Naive thymus-derived CD8-positive, alpha-beta T cell (primary cell): Measurements from ENCODE around the gene SERINC2. TPM values are rescaled to one million over a fixed set of nuclear protein-coding genes. Genes with fewer than 3 reads are reported as not detected.
"Not testable (repeated sequence)": the region's sequence is repeated elsewhere in the genome, so short reads cannot be mapped to it uniquely, and the experiment has no call there.

ENCODE experiments used
- ATAC-seq, 2 donors: fragments of 150-1000 bp; cut with Tn5 transposase in 1 of 2; sonication (Bioruptor Pico), chemical (Tn5 transposase) in 1 of 2; 1 replicate in 1 of 2; 2 replicates in 1 of 2; pipeline ENCODE4 v1.10.0; 2021; ENCODE audit warnings: mild to moderate bottlenecking in 2 of 2, moderate library complexity in 2 of 2
- POLR2A ChIA-PET: fragments of 350-600 bp; sonication (Branson Sonifier 250); formaldehyde crosslinking; loops from one replicate; lab custom pipeline; 2021; ENCODE audit warnings: antibody characterized with exemption; lab: Charles Lee
- DNase-seq, 10 donors: peaks; one replicate each; pipeline versions ENCODE4 v3.0.0 to v3.0.0-alpha.2; 2020 to 2022
- H3K27ac Mint-ChIP-seq, 10 donors: one replicate each; pipeline ENCODE4 v1.8.0; 2020 to 2022; ENCODE audit warnings: mild to moderate bottlenecking in 10 of 10, mixed read lengths in 10 of 10, moderate library complexity in 4 of 10, inconsistent platforms in 1 of 10
- H3K27me3 Mint-ChIP-seq, 5 donors: one replicate each; pipeline ENCODE4 v1.8.0; 2021 to 2022; ENCODE audit warnings: mixed read lengths in 5 of 5
- H3K36me3 Mint-ChIP-seq, 3 donors: one replicate each; pipeline ENCODE4 v1.8.0; 2020 to 2022; ENCODE audit warnings: mixed read lengths in 3 of 3, mild to moderate bottlenecking in 2 of 3, inconsistent platforms in 1 of 3
- H3K4me1 Mint-ChIP-seq, 4 donors: one replicate each; pipeline ENCODE4 v1.8.0; 2021 to 2022; ENCODE audit warnings: mixed read lengths in 4 of 4
- H3K4me3 Mint-ChIP-seq, 10 donors: one replicate each; pipeline ENCODE4 v1.8.0; 2020 to 2022; ENCODE audit warnings: mild to moderate bottlenecking in 10 of 10, mixed read lengths in 10 of 10, moderate library complexity in 6 of 10, inconsistent platforms in 1 of 10
- H3K9me3 Mint-ChIP-seq, 9 donors: one replicate each; pipeline ENCODE4 v1.8.0; 2020 to 2022; ENCODE audit warnings: mixed read lengths in 9 of 9, mild to moderate bottlenecking in 3 of 9, inconsistent platforms in 1 of 9, moderate library complexity in 1 of 9
- polyA plus RNA-seq, 3 donors: library from polyadenylated mRNA; unstranded; fragments of 300-500 nt; fragmentation: Illumina TruSeq; gene quantifications; one replicate each; pipeline ENCODE4 v1.2.3, GENCODE V29; 2021
- total RNA-seq, 8 experiments: library from RNA in 2 of 8; stranded (reverse) in 2 of 8; gene quantifications; one replicate each; pipeline ENCODE4 v1.2.3 and lab custom pipeline; 2021 to 2026

SERINC2 gene
- total and polyA plus RNA-seq, 5 experiments from 2014 or later: not detected

GRCh38 chr1:31443673-31444072 is 30.7 kb downstream of the SERINC2 start:
- Mint-ChIP-seq H3K4me1 (peaks cover 0 to 3% (median 0%) of the 10 kb centered on the region in 4 donors), H3K27ac (no peak overlapping the region), H3K4me3 (no peak overlapping the region), H3K9me3 (peaks cover 0 to 8% (median 4%) of the 10 kb centered on the region in 9 donors), H3K27me3 (peaks cover 0 to 6% (median 0%) of the 10 kb centered on the region in 5 donors), H3K36me3 (peaks cover 0 to 5% (median 0%) of the 10 kb centered on the region in 3 donors)
- ATAC-seq (no peak), DNase-seq (no peak)
- POLR2A ChIA-PET: no interaction called here

GRCh38 chr1:31444725-31445448 is 31.9 kb downstream of the SERINC2 start:
- Mint-ChIP-seq H3K9me3 (peaks cover 0 to 8% (median 4%) of the 10 kb centered on the region in 9 donors), H3K36me3 (peaks cover 0 to 5% (median 0%) of the 10 kb centered on the region in 3 donors), H3K27ac (no peak overlapping the region), H3K4me1 (no peaks in the 10 kb centered on the region), H3K27me3 (peaks cover 0 to 6% (median 0%) of the 10 kb centered on the region in 5 donors), H3K4me3 (no peak overlapping the region)
- POLR2A ChIA-PET: no interaction called here
- ATAC-seq (no peak), DNase-seq (no peak)

- no peaks in the 10 kb centered on the region for H3K4me1 Mint-ChIP-seq
- H3K9me3 Mint-ChIP-seq: peaks cover 0 to 17% (median 4%) of the 10 kb centered on the region in 9 donors
- ATAC-seq: no peak
- H3K36me3 Mint-ChIP-seq: peaks cover 0 to 8% (median 0%) of the 10 kb centered on the region in 3 donors
- POLR2A ChIA-PET: no interaction called here
- no peak overlapping the region for H3K27ac Mint-ChIP-seq
- DNase-seq: no peak
- H3K27me3 Mint-ChIP-seq: peaks cover 0 to 9% (median 5%) of the 10 kb centered on the region in 5 donors
- H3K4me3 Mint-ChIP-seq: no peak overlapping the region
These were observed 32.9 kb downstream of the SERINC2 start for GRCh38 chr1:31445951-31446350.

- DNase-seq (no peak), ATAC-seq (no peak)
- peaks cover 0 to 16% (median 3%) of the 10 kb centered on the region in 3 donors for H3K36me3 Mint-ChIP-seq
- H3K27me3 Mint-ChIP-seq: peaks cover 0 to 15% (median 5%) of the 10 kb centered on the region in 5 donors
- peaks cover 0 to 28% (median 10%) of the 10 kb centered on the region in 9 donors for H3K9me3 Mint-ChIP-seq
- H3K4me1 Mint-ChIP-seq: no peaks in the 10 kb centered on the region
- no peak overlapping the region for H3K4me3 Mint-ChIP-seq
- POLR2A ChIA-PET: no interaction called here
- no peak overlapping the region for H3K27ac Mint-ChIP-seq
These were observed 34.2 kb downstream of the SERINC2 start for GRCh38 chr1:31447210-31447609.

- Mint-ChIP-seq H3K4me3 (no peak overlapping the region), H3K4me1 (no peaks in the 10 kb centered on the region), H3K27me3 (peaks cover 15 to 32% (median 18%) of the 10 kb centered on the region in 5 donors), H3K27ac (no peak overlapping the region), H3K36me3 (peaks cover 2 to 64% (median 15%) of the 10 kb centered on the region in 3 donors), H3K9me3 (peaks cover 20 to 74% (median 44%) of the 10 kb centered on the region in 9 donors)
- POLR2A ChIA-PET: no interaction called here
- DNase-seq (no peak), ATAC-seq (no peak)
These were observed 40.5 kb downstream of the SERINC2 start for GRCh38 chr1:31453384-31454079.

GRCh38 chr1:31458287-31458896 is 45.4 kb downstream of the SERINC2 start:
- ATAC-seq (no peak), DNase-seq (no peak)
- POLR2A ChIA-PET: no interaction called here
- H3K9me3 Mint-ChIP-seq: peaks cover 15 to 78% (median 55%) of the 10 kb centered on the region in 9 donors
- peaks cover 2 to 76% (median 17%) of the 10 kb centered on the region in 3 donors for H3K36me3 Mint-ChIP-seq
- H3K27ac Mint-ChIP-seq: no peak overlapping the region
- no peaks in the 10 kb centered on the region for H3K4me1 Mint-ChIP-seq
- H3K4me3 Mint-ChIP-seq: no peak overlapping the region
- H3K27me3 Mint-ChIP-seq: peaks cover 13 to 44% (median 24%) of the 10 kb centered on the region in 5 donors

- peaks cover 14 to 42% (median 26%) of the 10 kb centered on the region in 5 donors for H3K27me3 Mint-ChIP-seq
- peak overlapping the region in 1 of 10 donors; percentile 59 for H3K27ac Mint-ChIP-seq
- DNase-seq (no peak), ATAC-seq (no peak)
- POLR2A ChIA-PET: no interaction called here
- peaks cover 0 to 68% (median 17%) of the 10 kb centered on the region in 3 donors for H3K36me3 Mint-ChIP-seq
- peaks cover 11 to 69% (median 47%) of the 10 kb centered on the region in 9 donors for H3K9me3 Mint-ChIP-seq
- no peaks in the 10 kb centered on the region for H3K4me1 Mint-ChIP-seq
- H3K4me3 Mint-ChIP-seq: no peak overlapping the region
These were observed 47.0 kb downstream of the SERINC2 start for GRCh38 chr1:31460027-31460426.

- no peak overlapping the region for H3K27ac Mint-ChIP-seq
- POLR2A ChIA-PET: interaction anchor here (0.6 kb wide), 1 partner anchor 1264 kb away, joined by 4 read pairs; no protein-coding TSS in a partner anchor
These were observed 54.1 kb downstream of the SERINC2 start for GRCh38 chr1:31467005-31467674.

GRCh38 chr1:31470794-31471315 is 57.8 kb downstream of the SERINC2 start:
- ATAC-seq: no peak
- Mint-ChIP-seq H3K9me3 (peaks cover 3 to 27% (median 10%) of the 10 kb centered on the region in 9 donors), H3K4me1 (peaks cover 0 to 3% (median 0%) of the 10 kb centered on the region in 4 donors), H3K27ac (no peak overlapping the region), H3K36me3 (peaks cover 0 to 18% (median 4%) of the 10 kb centered on the region in 3 donors), H3K27me3 (peaks cover 9 to 35% (median 12%) of the 10 kb centered on the region in 5 donors), H3K4me3 (no peak overlapping the region)
- DNase-seq: no peak
- POLR2A ChIA-PET: no interaction called here

More at GRCh38 chr1:31467005-31467674, 54.1 kb downstream of the SERINC2 start:
- Mint-ChIP-seq H3K27me3 (peaks cover 10 to 34% (median 18%) of the 10 kb centered on the region in 5 donors), H3K4me3 (no peak overlapping the region), H3K36me3 (peaks cover 0 to 22% (median 4%) of the 10 kb centered on the region in 3 donors), H3K9me3 (peaks cover 3 to 27% (median 19%) of the 10 kb centered on the region in 9 donors), H3K4me1 (peaks cover 0 to under 1% (median 0%) of the 10 kb centered on the region in 4 donors)
- ATAC-seq (no peak), DNase-seq (no peak)

- H3K27ac Mint-ChIP-seq: peak overlapping the region in 1 of 10 donors; percentile 22
- ATAC-seq, H3K4me1 Mint-ChIP-seq, H3K4me3 Mint-ChIP-seq, POLR2A ChIA-PET, DNase-seq: not testable (repeated sequence)
- H3K36me3 Mint-ChIP-seq: peaks cover 0 to 13% (median 4%) of the 10 kb centered on the region in 3 donors
- H3K9me3 Mint-ChIP-seq: peaks cover 3 to 21% (median 9%) of the 10 kb centered on the region in 9 donors
- peaks cover 9 to 35% (median 12%) of the 10 kb centered on the region in 5 donors for H3K27me3 Mint-ChIP-seq
These were observed 58.7 kb downstream of the SERINC2 start for GRCh38 chr1:31471452-31472313.

GRCh38 chr1:31472314-31472651 is 59.3 kb downstream of the SERINC2 start:
- H3K36me3 Mint-ChIP-seq, H3K27ac Mint-ChIP-seq, H3K4me1 Mint-ChIP-seq, H3K4me3 Mint-ChIP-seq, ATAC-seq, POLR2A ChIA-PET, DNase-seq: not testable (repeated sequence)
- Mint-ChIP-seq H3K9me3 (peaks cover under 1 to 15% (median 8%) of the 10 kb centered on the region in 9 donors), H3K27me3 (peaks cover 9 to 35% (median 15%) of the 10 kb centered on the region in 5 donors)
